ENCODE data around the gene GALNT2. TPM values are rescaled to one million over a fixed set of nuclear protein-coding genes. Genes with fewer than 3 reads are reported as not detected.

GALNT2 gene
- total and polyA plus RNA-seq, 10 donors = 7.9 to 44.8 (median 36.9) TPM

DNA sequence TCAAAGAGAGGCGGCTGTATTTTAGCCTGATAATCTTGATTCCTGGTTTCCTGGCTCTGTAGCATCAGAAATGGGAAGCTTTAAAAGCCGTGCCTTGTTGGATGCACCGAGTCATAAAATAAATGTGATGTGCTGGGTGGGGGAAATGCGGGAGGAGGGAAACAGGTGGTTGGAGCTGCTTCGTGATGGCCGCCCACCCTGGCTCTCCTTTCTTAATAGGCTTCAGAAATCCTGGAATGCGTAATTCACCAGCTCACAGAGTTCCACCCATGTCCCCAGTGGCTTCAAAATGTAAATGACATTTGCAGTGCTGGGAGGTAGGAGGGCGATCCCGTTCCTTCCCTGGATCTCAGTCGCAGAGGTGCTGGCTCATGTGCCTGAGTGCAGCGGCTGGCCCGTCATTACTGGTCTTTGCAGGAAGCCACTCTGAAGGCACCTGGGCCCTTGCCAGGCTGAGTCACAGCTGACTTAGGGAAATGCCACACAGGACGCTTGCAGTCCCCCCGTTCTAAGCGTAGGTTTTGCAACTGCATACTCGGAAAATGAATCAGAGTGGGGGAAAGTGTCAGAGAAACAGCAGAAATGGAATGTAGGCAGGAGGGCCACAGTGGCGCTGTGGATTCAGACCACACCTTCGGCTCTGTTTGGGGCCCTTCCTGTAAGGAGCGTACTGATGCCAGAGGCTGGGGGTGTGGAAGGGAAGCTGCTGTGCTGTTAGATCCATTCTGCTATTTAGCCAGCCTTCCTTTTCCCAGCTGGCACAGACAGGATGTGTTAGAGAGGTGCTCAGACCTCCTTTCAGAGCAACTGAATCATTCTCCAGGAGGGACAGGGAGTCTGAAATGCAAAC is 37.6 kb downstream of the GALNT2 start:
- 19 to 24% (median 20%) methylated on average over 19 of the region's 19 CpGs for WGBS, 5 donors
- H3K27ac ChIP-seq = peak overlapping the region in 7 of 8 donors; percentile 22 to 87 (median 69)
- DNase-seq = peak; percentile 92
- intact Hi-C loops (cut with DNase I; ENCODE audit: low total_unique reads) = no loop called here
- no peaks in the 10 kb centered on the region for H3K36me3 ChIP-seq
- H3K27me3 ChIP-seq (replicated peaks in 1 of 7) = no peaks in the 10 kb centered on the region
- H3K4me3 ChIP-seq = peak overlapping the region in 1 of 8 donors; percentile 46
- peaks cover 29 to 72% (median 53%) of the 10 kb centered on the region in 6 donors for H3K4me1 ChIP-seq
- no peaks in the 10 kb centered on the region for H3K9me3 ChIP-seq
- TF ChIP-seq POLR2A (IDR thresholded peaks at IDR 0.05) = no peak
- TF ChIP-seq POLR2AphosphoS5 (IDR thresholded peaks at IDR 0.05) = peak; percentile 67 to 86 (median 72)

DNA sequence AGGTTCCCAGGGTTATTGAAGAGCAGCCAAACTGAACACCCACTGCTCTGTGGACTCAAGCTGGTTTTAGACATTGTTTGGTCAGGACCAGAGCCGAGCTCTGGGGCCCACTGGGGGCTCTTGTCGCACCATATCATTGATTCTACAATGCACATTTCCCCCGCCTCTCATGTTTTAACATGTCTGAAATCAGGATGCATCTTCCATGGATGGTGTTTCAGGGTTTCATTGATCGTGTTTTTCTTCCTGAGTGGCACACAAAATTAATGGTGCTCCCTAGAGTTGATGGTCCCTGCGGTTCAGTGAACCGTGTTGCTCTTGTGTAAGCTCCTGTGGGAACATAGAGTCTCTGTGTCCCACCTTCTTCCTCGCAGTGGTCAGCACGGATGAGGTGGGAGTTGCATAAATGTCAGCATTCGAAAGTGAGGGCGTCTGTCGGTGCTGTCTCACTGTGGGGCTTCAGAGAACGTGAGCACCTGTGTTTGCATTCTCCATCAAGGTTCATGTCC is 38.3 kb downstream of the GALNT2 start:
- intact Hi-C loops (cut with DNase I; ENCODE audit: low total_unique reads) = no loop called here
- TF ChIP-seq POLR2AphosphoS5 (IDR thresholded peaks at IDR 0.05) (no peak), POLR2A (IDR thresholded peaks at IDR 0.05) (no peak)
- TF ChIP-seq, protein P1, sequence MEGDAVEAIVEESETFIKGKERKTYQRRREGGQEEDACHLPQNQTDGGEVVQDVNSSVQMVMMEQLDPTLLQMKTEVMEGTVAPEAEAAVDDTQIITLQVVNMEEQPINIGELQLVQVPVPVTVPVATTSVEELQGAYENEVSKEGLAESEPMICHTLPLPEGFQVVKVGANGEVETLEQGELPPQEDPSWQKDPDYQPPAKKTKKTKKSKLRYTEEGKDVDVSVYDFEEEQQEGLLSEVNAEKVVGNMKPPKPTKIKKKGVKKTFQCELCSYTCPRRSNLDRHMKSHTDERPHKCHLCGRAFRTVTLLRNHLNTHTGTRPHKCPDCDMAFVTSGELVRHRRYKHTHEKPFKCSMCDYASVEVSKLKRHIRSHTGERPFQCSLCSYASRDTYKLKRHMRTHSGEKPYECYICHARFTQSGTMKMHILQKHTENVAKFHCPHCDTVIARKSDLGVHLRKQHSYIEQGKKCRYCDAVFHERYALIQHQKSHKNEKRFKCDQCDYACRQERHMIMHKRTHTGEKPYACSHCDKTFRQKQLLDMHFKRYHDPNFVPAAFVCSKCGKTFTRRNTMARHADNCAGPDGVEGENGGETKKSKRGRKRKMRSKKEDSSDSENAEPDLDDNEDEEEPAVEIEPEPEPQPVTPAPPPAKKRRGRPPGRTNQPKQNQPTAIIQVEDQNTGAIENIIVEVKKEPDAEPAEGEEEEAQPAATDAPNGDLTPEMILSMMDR (IDR thresholded peaks at IDR 0.05 in 8 of 11, conservative IDR thresholded peaks at IDR 0.05 in 3 of 11) = no peak
- H3K36me3 ChIP-seq = no peaks in the 10 kb centered on the region
- no peak for DNase-seq
- H3K27ac ChIP-seq = peak overlapping the region in 7 of 8 donors; percentile 22 to 87 (median 69)
- H3K9me3 ChIP-seq = no peaks in the 10 kb centered on the region
- WGBS, 5 donors = 62 to 83% (median 71%) methylated on average over 11 to 12 of the region's 12 CpGs
- peaks cover 29 to 79% (median 60%) of the 10 kb centered on the region in 6 donors for H3K4me1 ChIP-seq
- H3K4me3 ChIP-seq = peak overlapping the region in 1 of 8 donors; percentile 46
- H3K27me3 ChIP-seq (replicated peaks in 1 of 7) = no peaks in the 10 kb centered on the region

DNA sequence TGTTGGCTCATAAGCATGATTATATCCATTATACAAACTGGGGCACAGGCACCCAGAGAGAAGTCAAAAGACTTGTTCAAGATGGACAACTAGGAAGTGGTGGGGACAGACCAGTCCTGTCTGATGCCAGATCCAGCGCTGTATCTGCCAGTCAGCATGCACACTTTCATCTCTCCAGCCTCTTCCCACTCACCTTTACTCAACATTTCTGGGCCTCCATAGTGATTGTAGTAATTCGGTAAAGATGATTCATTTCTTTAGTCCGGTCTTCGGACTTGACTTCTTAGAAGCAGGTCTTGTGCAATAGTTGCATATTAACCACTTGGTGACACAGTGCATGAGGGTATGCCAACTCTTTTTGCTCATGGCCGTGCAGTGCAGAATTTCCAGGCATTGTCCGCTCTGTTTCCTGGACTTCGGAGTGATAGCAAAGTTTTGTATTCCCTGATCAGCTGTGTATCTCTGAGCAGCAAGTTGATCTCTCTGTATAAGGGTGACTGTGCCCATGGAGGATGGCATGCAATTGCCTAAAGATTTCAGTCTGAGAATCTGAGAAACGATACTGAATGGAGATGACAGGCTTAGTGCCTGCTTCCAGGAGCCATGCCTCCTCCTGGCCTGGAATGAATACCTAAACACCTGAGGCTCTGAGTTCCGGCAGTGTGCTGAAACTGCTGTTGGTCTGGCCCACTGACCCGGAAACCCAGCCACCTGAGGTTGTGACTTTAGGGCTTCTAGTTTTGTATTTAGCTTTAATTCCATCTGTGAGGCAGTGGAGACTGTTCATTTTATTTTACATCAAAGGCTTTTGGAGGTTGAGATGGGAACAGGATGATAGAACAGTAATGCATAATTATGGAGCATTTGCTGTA is 39.0 kb downstream of the GALNT2 start:
- DNase-seq = no peak
- H3K4me3 ChIP-seq = no peak overlapping the region
- H3K9me3 ChIP-seq = no peaks in the 10 kb centered on the region
- TF ChIP-seq, protein P1 (IDR thresholded peaks at IDR 0.05 in 8 of 11, conservative IDR thresholded peaks at IDR 0.05 in 3 of 11) = no peak
- TF ChIP-seq POLR2AphosphoS5 (IDR thresholded peaks at IDR 0.05) = no peak
- TF ChIP-seq POLR2A (IDR thresholded peaks at IDR 0.05) = no peak
- H3K4me1 ChIP-seq = peaks cover 29 to 83% (median 62%) of the 10 kb centered on the region in 6 donors
- WGBS, 5 donors = 45 to 60% (median 52%) methylated on average over 9 to 10 of the region's 10 CpGs
- H3K27me3 ChIP-seq (replicated peaks in 1 of 7) = no peaks in the 10 kb centered on the region
- intact Hi-C loops (cut with DNase I; ENCODE audit: low total_unique reads) = no loop called here
- H3K36me3 ChIP-seq = no peaks in the 10 kb centered on the region
- peak overlapping the region in 5 of 8 donors; percentile 64 to 87 (median 75) for H3K27ac ChIP-seq

DNA sequence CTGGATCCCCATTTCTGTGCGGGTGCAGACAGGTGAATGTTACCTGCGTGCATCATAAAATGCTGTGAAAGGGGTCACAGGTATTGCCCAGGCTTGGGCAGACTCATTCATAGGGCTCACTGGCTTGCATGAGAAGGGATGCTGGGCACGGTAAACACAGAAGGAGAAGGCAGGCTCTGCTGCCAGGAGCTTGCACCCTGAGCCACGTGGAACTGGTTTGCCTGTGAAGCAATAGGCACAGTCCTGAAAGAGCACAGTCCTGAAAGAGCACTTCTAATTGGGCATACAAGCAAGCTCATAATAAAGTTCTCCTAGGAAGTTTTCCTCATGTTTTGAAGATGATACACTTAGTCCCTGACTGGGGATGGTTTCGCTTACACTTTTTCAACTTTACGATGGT is 40.9 kb downstream of the GALNT2 start:
- WGBS, 5 donors = 79 to 94% (median 84%) methylated on average over 6 of the region's 6 CpGs
- no peak overlapping the region for H3K27ac ChIP-seq
- TF ChIP-seq POLR2AphosphoS5 (IDR thresholded peaks at IDR 0.05) (no peak), POLR2A (IDR thresholded peaks at IDR 0.05) (no peak)
- TF ChIP-seq, protein P1 (IDR thresholded peaks at IDR 0.05 in 8 of 11, conservative IDR thresholded peaks at IDR 0.05 in 3 of 11) = no peak
- H3K4me3 ChIP-seq = no peak overlapping the region
- intact Hi-C loops (cut with DNase I; ENCODE audit: low total_unique reads) = no loop called here
- H3K9me3 ChIP-seq = no peaks in the 10 kb centered on the region
- H3K4me1 ChIP-seq = peaks cover 35 to 90% (median 73%) of the 10 kb centered on the region in 6 donors
- DNase-seq = no peak
- H3K36me3 ChIP-seq = no peaks in the 10 kb centered on the region
- no peaks in the 10 kb centered on the region for H3K27me3 ChIP-seq (replicated peaks in 1 of 7)

Data from spleen (tissue), 11 donors.